ENCODE measurements around the gene TRMT1. TPM values are rescaled to one million over a fixed set of nuclear protein-coding genes. Genes with fewer than 3 reads are reported as not detected.

The TRMT1 gene
- total RNA-seq, 1 experiment from 2014 or later = 109 TPM

GRCh38 chr19:13099073-13099999, 17.2 kb downstream of the TRMT1 start:
- Histone ChIP-seq H3K27me3 (replicated peaks; ENCODE audit: insufficient read depth, low read depth, low read length, poor library complexity) (no peaks in the 10 kb centered on the region), H3K4me1 (ENCODE audit: insufficient read depth, low read length, poor library complexity, severe bottlenecking) (peaks cover 14% of the 10 kb centered on the region), H3K27ac (ENCODE audit: low read depth, low read length, poor library complexity, severe bottlenecking) (no peak overlapping the region), H3K9me3 (ENCODE audit: low read depth, low read length, poor library complexity, severe bottlenecking) (no peaks in the 10 kb centered on the region), H3K36me3 (ENCODE audit: insufficient read depth, low read length, poor library complexity, severe bottlenecking) (no peaks in the 10 kb centered on the region), H3K4me3 (ENCODE audit: low read depth, low read length, poor library complexity, severe bottlenecking) (no peak overlapping the region)
- no TSS peak for BruUV-seq (replicated peaks)
- intact Hi-C loops (cut with micrococcal nuclease; ENCODE audit: unreplicated experiment) = no loop called here
- POLR2A ChIA-PET (ENCODE audit: low non-redundant PET) = no interaction called here
- no peak for DNase-seq (ENCODE audit: low spot score)
- no peak for TF ChIP-seq EZH2 (IDR thresholded peaks at IDR 0.05; ENCODE audit: borderline replicate concordance, low read depth, low read length, poor library complexity, severe bottlenecking)
- no peak for TF ChIP-seq CTCF (conservative IDR thresholded peaks at IDR 0.05; ENCODE audit: low read depth, low read length)
- CTCF ChIA-PET = no interaction called here

GRCh38 chr19:13098277-13099072, 18.1 kb downstream of the TRMT1 start:
- Histone ChIP-seq H3K27me3 (replicated peaks; ENCODE audit: insufficient read depth, low read depth, low read length, poor library complexity) (no peaks in the 10 kb centered on the region), H3K4me1 (ENCODE audit: insufficient read depth, low read length, poor library complexity, severe bottlenecking) (peaks cover 19% of the 10 kb centered on the region), H3K36me3 (ENCODE audit: insufficient read depth, low read length, poor library complexity, severe bottlenecking) (no peaks in the 10 kb centered on the region), H3K4me3 (ENCODE audit: low read depth, low read length, poor library complexity, severe bottlenecking) (no peak overlapping the region), H3K9me3 (ENCODE audit: low read depth, low read length, poor library complexity, severe bottlenecking) (no peaks in the 10 kb centered on the region), H3K27ac (ENCODE audit: low read depth, low read length, poor library complexity, severe bottlenecking) (no peak overlapping the region)
- peak; percentile 55 for DNase-seq (ENCODE audit: low spot score)
- no peak for TF ChIP-seq EZH2 (IDR thresholded peaks at IDR 0.05; ENCODE audit: borderline replicate concordance, low read depth, low read length, poor library complexity, severe bottlenecking)
- TF ChIP-seq CTCF (conservative IDR thresholded peaks at IDR 0.05; ENCODE audit: low read depth, low read length) = no peak
- ChIA-PET POLR2A (ENCODE audit: low non-redundant PET) (no interaction called here), CTCF (no interaction called here)
- BruUV-seq (replicated peaks) = no TSS peak
- intact Hi-C loops (cut with micrococcal nuclease; ENCODE audit: unreplicated experiment) = no loop called here

GRCh38 chr19:13097463-13098258, 18.9 kb downstream of the TRMT1 start:
- BruUV-seq (replicated peaks) = no TSS peak
- CTCF ChIA-PET = no interaction called here
- Histone ChIP-seq H3K4me3 (ENCODE audit: low read depth, low read length, poor library complexity, severe bottlenecking) (no peak overlapping the region), H3K36me3 (ENCODE audit: insufficient read depth, low read length, poor library complexity, severe bottlenecking) (no peaks in the 10 kb centered on the region), H3K4me1 (ENCODE audit: insufficient read depth, low read length, poor library complexity, severe bottlenecking) (peaks cover 19% of the 10 kb centered on the region), H3K27ac (ENCODE audit: low read depth, low read length, poor library complexity, severe bottlenecking) (no peak overlapping the region), H3K9me3 (ENCODE audit: low read depth, low read length, poor library complexity, severe bottlenecking) (no peaks in the 10 kb centered on the region), H3K27me3 (replicated peaks; ENCODE audit: insufficient read depth, low read depth, low read length, poor library complexity) (no peaks in the 10 kb centered on the region)
- POLR2A ChIA-PET (ENCODE audit: low non-redundant PET) = no interaction called here
- intact Hi-C loops (cut with micrococcal nuclease; ENCODE audit: unreplicated experiment) = no loop called here
- TF ChIP-seq EZH2 (IDR thresholded peaks at IDR 0.05; ENCODE audit: borderline replicate concordance, low read depth, low read length, poor library complexity, severe bottlenecking) = no peak
- DNase-seq (ENCODE audit: low spot score) = no peak
